MCF 10A (cell line): ENCODE results near the gene GPALPP1. TPM values are rescaled to one million over a fixed set of nuclear protein-coding genes. Genes with fewer than 3 reads are reported as not detected.

Experiments
- BruUV-seq: library from RNA; stranded (reverse); fragments of 400-500 nt; replicated peaks from 2 replicates; lab custom pipeline; 2021; lab: Mats Ljungman, UMichigan
- CTCF ChIA-PET: fragments of 300-600 bp; sonication (Branson Sonifier 250); formaldehyde crosslinking; extraction: SDS; loops from one replicate; lab custom pipeline; 2021; ENCODE audit warnings: antibody characterized with exemption, inconsistent platforms; lab: Yijun Ruan, JAX
- POLR2A ChIA-PET: fragments of 300-600, 350-650 bp; sonication (Branson Sonifier 250); formaldehyde crosslinking; extraction: SDS; loops from one replicate; lab custom pipeline; 2020; ENCODE audit warnings: antibody characterized with exemption, inconsistent platforms; lab: Yijun Ruan, JAX
- DNase-seq: peaks from one replicate; pipeline ENCODE4 v3.0.0-alpha.2; 2018; ENCODE audit not compliant: unreplicated experiment
- H3K27ac Mint-ChIP-seq: one replicate; pipeline ENCODE4 v1.8.0; 2022; ENCODE audit warnings: mild to moderate bottlenecking, low read depth, mixed read lengths; ENCODE audit not compliant: unreplicated experiment
- H3K27me3 Mint-ChIP-seq: one replicate; pipeline ENCODE4 v1.8.0; 2022; ENCODE audit warnings: mixed read lengths; ENCODE audit not compliant: insufficient read depth, unreplicated experiment
- H3K36me3 Mint-ChIP-seq: one replicate; pipeline ENCODE4 v1.8.0; 2022; ENCODE audit warnings: mild to moderate bottlenecking, moderate library complexity, mixed read lengths; ENCODE audit not compliant: insufficient read depth, unreplicated experiment
- H3K4me1 Mint-ChIP-seq: one replicate; pipeline ENCODE4 v1.8.0; 2022; ENCODE audit warnings: mixed read lengths; ENCODE audit not compliant: insufficient read depth, unreplicated experiment
- H3K4me3 Mint-ChIP-seq: one replicate; pipeline ENCODE4 v1.8.0; 2022; ENCODE audit warnings: mild to moderate bottlenecking, moderate library complexity, mixed read lengths; ENCODE audit not compliant: unreplicated experiment
- H3K9me3 Mint-ChIP-seq: one replicate; pipeline ENCODE4 v1.8.0; 2022; ENCODE audit warnings: mixed read lengths; ENCODE audit not compliant: unreplicated experiment
- CTCF ChIP-seq: fragments of 200-600 bp; IDR thresholded peaks from one replicate; pipeline ENCODE4 v1.8.0; 2022; ENCODE audit warnings: antibody characterized with exemption, mild to moderate bottlenecking; ENCODE audit not compliant: unreplicated experiment
- intact Hi-C: fragments of 100-400 bp; cut with micrococcal nuclease; formaldehyde crosslinking; loops from 2 replicates; pipeline ENCODE4 v1.14.1; 2022
- total RNA-seq: library from RNA; stranded (reverse); gene quantifications from 2 replicates; pipeline ENCODE4 v1.2.3, GENCODE V29; 2022

GPALPP1 gene
- total RNA-seq, 1 experiment from 2014 or later = 21.0 TPM

- H3K9me3 Mint-ChIP-seq = no peaks in the 10 kb centered on the region
- no TSS peak for BruUV-seq
- H3K36me3 Mint-ChIP-seq = peaks cover 49% of the 10 kb centered on the region
- POLR2A ChIA-PET = no interaction called here
- intact Hi-C loops = no loop called here
- TF ChIP-seq CTCF = no peak
- H3K27ac Mint-ChIP-seq = no peak overlapping the region
- CTCF ChIA-PET = no interaction called here
- H3K4me1 Mint-ChIP-seq = no peaks in the 10 kb centered on the region
- no peak for DNase-seq
- no peaks in the 10 kb centered on the region for H3K27me3 Mint-ChIP-seq
- H3K4me3 Mint-ChIP-seq = no peak overlapping the region
These were observed 35.5 kb downstream of the GPALPP1 start for GRCh38 chr13:45024847-45025246.

DNA sequence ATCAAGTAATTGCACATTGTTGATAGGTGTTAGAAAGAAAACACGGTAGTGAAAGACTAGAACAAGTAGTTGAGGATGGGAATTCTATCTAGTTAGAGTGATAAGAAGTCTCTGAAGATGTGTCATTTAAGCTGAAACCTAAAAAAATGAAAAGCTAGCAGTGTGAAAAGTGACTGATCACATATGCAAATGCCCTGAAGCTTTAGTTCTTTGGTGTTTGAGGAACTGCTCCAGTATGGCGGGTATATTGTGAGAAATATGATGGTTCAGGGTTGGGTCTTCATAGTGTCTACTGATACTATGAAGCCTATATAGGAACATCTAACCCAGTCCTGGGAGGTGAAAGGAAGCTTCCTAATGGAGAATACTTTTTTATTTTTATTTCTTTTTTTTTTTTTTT lies 45.0 kb downstream of the GPALPP1 start:
- no peak for TF ChIP-seq CTCF
- H3K27ac Mint-ChIP-seq = no peak overlapping the region
- peaks cover 44% of the 10 kb centered on the region for H3K36me3 Mint-ChIP-seq
- no peaks in the 10 kb centered on the region for H3K4me1 Mint-ChIP-seq
- ChIA-PET CTCF (interaction anchor here (0.6 to 2.7 kb wide), 3 partner anchors 12 to 894 kb away, joined by 3 to 13 read pairs (median 4); no protein-coding TSS in a partner anchor), POLR2A (no interaction called here)
- BruUV-seq = no TSS peak
- no peak overlapping the region for H3K4me3 Mint-ChIP-seq
- DNase-seq = no peak
- no peaks in the 10 kb centered on the region for H3K9me3 Mint-ChIP-seq
- H3K27me3 Mint-ChIP-seq = no peaks in the 10 kb centered on the region
- intact Hi-C loops = no loop called here

- H3K9me3 Mint-ChIP-seq = no peaks in the 10 kb centered on the region
- no peak overlapping the region for H3K4me3 Mint-ChIP-seq
- POLR2A ChIA-PET = interaction anchor here (0.7 kb wide), 1 partner anchor 25 kb away, joined by 4 read pairs; no protein-coding TSS in a partner anchor
- no TSS peak for BruUV-seq
- intact Hi-C loops = no loop called here
- no peak overlapping the region for H3K27ac Mint-ChIP-seq
- CTCF ChIA-PET = interaction anchor here (1.2 kb wide), 1 partner anchor 13 kb away, joined by 3 read pairs; no protein-coding TSS in a partner anchor
- peaks cover 40% of the 10 kb centered on the region for H3K36me3 Mint-ChIP-seq
- DNase-seq = no peak
- peaks cover 5% of the 10 kb centered on the region for H3K4me1 Mint-ChIP-seq
- H3K27me3 Mint-ChIP-seq = no peaks in the 10 kb centered on the region
- no peak for TF ChIP-seq CTCF
These were observed 46.9 kb downstream of the GPALPP1 start for GRCh38 chr13:45036206-45036605.

DNA sequence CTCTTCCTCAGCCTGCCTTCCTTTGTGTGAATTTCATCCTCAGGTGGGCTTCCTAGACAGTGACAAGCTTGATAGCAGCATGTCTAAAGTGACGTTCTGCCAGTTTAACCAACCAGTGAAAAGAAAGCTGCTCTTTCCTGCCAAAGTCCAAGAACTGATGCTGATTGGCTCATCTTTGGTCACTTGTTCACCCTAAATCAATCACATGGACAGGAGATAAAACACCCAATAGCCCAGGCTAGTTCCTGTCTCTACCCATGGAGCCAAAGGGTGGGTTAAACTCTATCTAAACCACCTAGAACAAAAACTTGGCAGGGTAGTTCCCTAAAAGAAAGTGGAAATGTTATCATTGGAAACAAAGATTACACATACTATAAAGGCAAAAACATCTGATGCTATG lies 50.8 kb downstream of the GPALPP1 start:
- no peaks in the 10 kb centered on the region for H3K27me3 Mint-ChIP-seq
- TF ChIP-seq CTCF = no peak
- BruUV-seq = no TSS peak
- DNase-seq = no peak
- intact Hi-C loops = no loop called here
- H3K9me3 Mint-ChIP-seq = no peaks in the 10 kb centered on the region
- peaks cover 5% of the 10 kb centered on the region for H3K4me1 Mint-ChIP-seq
- H3K36me3 Mint-ChIP-seq = peaks cover 18% of the 10 kb centered on the region
- POLR2A ChIA-PET = interaction anchor here (0.6 to 0.7 kb wide), 2 partner anchors 38 to 90 kb away, joined by 3 to 4 read pairs; no protein-coding TSS in a partner anchor
- CTCF ChIA-PET = interaction anchor here (0.6 kb wide), 1 partner anchor 260 kb away, joined by 3 read pairs; no protein-coding TSS in a partner anchor
- no peak overlapping the region for H3K27ac Mint-ChIP-seq
- no peak overlapping the region for H3K4me3 Mint-ChIP-seq
